ENCODE measurements around the gene PHF23.
A peak's percentile ranks its signal among the peaks of the same experiment; 100 is the strongest.

PHF23 gene

GRCh38 chr17:7266784-7267183 is 27.5 kb upstream of the PHF23 start:
- Histone ChIP-seq H3K36me3 (ENCODE audit: insufficient read depth, low read length) (no peaks in the 10 kb centered on the region), H3K9ac (ENCODE audit: low read depth, low read length) (no peak overlapping the region), H3K27me3 (ENCODE audit: insufficient read depth, low read length) (peaks cover 20% of the 10 kb centered on the region), H3K4me3 (ENCODE audit: low read length) (no peak overlapping the region), H3K4me1 (ENCODE audit: insufficient read depth, low read length) (peaks cover 5% of the 10 kb centered on the region; the same call in 1 of the 2 replicates), H3K27ac (ENCODE audit: low read depth, low read length) (no peak overlapping the region), H3K9me3 (ENCODE audit: insufficient read depth, low read depth, low read length) (no peaks in the 10 kb centered on the region)
- 25% methylated on average over 1 of the region's 1 CpG for WGBS

GRCh38 chr17:7263801-7264078 is 24.5 kb upstream of the PHF23 start:
- peak overlapping the region; percentile 52; the same call in 1 of the 2 replicates for H3K9ac ChIP-seq (ENCODE audit: low read depth, low read length)
- 52% methylated on average over 4 of the region's 4 CpGs for WGBS
- H3K27me3 ChIP-seq (ENCODE audit: insufficient read depth, low read length): peaks cover 35% of the 10 kb centered on the region
- no peaks in the 10 kb centered on the region for H3K9me3 ChIP-seq (ENCODE audit: insufficient read depth, low read depth, low read length)
- H3K4me1 ChIP-seq (ENCODE audit: insufficient read depth, low read length): peaks cover 11% of the 10 kb centered on the region
- H3K4me3 ChIP-seq (ENCODE audit: low read length): peak overlapping the region; percentile 94
- H3K36me3 ChIP-seq (ENCODE audit: insufficient read depth, low read length): peaks cover 15% of the 10 kb centered on the region
- H3K27ac ChIP-seq (ENCODE audit: low read depth, low read length): peak overlapping the region; percentile 63; the same call in 1 of the 2 replicates

DNA sequence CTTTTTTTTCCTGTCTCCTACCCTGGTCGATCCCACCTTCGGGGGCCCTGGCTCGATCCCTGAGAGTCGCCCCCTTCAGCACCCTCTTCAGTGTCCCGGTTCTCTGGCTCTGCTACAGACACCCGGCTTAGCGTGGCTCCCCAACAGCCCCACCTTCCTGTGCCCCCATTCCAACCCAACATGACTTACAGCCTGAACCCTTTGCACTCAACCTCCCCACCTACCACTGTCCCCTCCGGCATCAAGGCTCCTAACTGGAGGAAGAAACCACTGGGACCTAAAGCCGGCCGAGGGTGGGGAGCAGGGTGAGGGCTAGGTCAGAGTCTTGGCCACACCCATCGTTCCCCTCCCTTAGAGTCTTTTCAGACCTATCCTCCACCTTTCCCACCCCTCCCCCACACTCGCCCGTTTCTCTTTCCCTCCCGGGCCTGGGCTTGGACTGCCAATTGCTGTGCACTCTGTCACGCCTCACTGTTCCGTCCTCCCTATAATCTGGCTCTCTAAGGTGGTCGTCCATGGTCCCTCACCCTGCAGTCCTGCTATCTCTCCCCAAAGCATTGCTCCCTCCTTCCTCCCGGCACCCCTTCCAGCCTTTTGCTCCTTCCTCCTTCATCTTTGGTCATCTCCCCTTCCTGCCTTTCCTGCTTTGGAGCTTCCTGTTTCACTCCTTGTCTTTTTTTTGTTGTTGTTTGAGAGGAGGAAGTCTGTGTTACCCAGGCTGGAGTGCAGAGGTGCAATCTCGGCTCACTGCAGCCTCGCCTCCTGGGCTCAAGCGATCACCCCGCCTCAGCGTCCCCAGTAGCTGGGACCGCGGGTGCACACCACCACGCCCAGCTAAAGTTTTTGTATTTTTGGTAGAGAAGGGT is 23.9 kb upstream of the PHF23 start:
- Histone ChIP-seq H3K4me3 (ENCODE audit: low read length) (peak overlapping the region; percentile 94), H3K27ac (ENCODE audit: low read depth, low read length) (peak overlapping the region; percentile 93; the same call in 1 of the 2 replicates), H3K9ac (ENCODE audit: low read depth, low read length) (peak overlapping the region; percentile 59), H3K27me3 (ENCODE audit: insufficient read depth, low read length) (peaks cover 35% of the 10 kb centered on the region), H3K36me3 (ENCODE audit: insufficient read depth, low read length) (peaks cover 20% of the 10 kb centered on the region), H3K9me3 (ENCODE audit: insufficient read depth, low read depth, low read length) (no peaks in the 10 kb centered on the region), H3K4me1 (ENCODE audit: insufficient read depth, low read length) (peaks cover 11% of the 10 kb centered on the region)
- WGBS: 15% methylated on average over 25 of the region's 26 CpGs

DNA sequence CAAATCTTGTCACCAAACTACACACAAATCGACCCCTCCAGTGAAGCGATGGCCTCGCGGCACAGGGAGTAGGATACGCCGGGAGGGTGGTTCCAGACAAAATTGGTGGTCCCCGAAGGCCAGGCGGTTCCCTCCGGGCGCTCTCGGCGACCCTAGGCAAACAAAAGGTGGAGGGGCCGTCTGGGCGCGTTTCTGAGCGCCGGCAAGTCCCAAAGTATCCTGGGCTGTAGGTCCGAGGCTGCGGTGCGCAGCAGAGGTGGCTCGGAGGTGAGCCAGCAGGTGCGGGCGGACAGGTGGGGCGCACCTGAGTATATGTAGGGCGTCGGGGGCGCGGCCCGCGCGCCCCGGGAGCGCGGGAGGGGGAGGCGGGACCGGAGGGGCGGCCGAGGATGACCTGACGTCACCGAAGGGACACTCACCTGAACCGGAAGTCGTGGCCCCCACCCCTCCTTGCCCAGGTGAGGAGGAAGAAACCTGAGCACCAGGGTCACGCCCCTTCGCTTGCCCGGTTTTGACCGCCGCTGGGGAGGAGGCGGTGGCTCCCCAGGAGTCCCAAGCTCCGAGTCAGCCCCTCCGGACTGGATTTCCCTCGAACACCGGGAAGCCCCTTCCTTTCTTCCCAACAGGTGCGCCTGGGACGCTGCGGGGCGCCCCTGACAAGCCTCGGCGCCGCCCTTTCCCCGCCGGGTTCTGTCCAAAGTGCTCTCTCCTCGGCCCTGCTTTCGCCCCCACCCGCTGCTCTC is 23.1 kb upstream of the PHF23 start, which contains the start of gene CLDN7:
TSS of gene CLDN7 (minus strand) at position 287 of the 743 bp plus-strand sequence. CDS start 435 bp downstream, outside the sequence.
- Histone ChIP-seq H3K27me3 (ENCODE audit: insufficient read depth, low read length) (peaks cover 35% of the 10 kb centered on the region), H3K27ac (ENCODE audit: low read depth, low read length) (peak within 1 kb of the TSS; percentile 93), H3K4me3 (ENCODE audit: low read length) (peak within 1 kb of the TSS; percentile 94), H3K9ac (ENCODE audit: low read depth, low read length) (peak within 1 kb of the TSS; percentile 83), H3K4me1 (ENCODE audit: insufficient read depth, low read length) (peaks cover 11% of the 10 kb centered on the region), H3K9me3 (ENCODE audit: insufficient read depth, low read depth, low read length) (no peaks in the 10 kb centered on the region), H3K36me3 (ENCODE audit: insufficient read depth, low read length) (peaks cover 28% of the 10 kb centered on the region)
- WGBS: 2% methylated on average over 64 of the region's 64 CpGs

- Histone ChIP-seq H3K4me1 (ENCODE audit: insufficient read depth, low read length) (peaks cover 11% of the 10 kb centered on the region), H3K9ac (ENCODE audit: low read depth, low read length) (peak overlapping the region; percentile 83), H3K4me3 (ENCODE audit: low read length) (peak overlapping the region; percentile 94), H3K36me3 (ENCODE audit: insufficient read depth, low read length) (peaks cover 36% of the 10 kb centered on the region), H3K27me3 (ENCODE audit: insufficient read depth, low read length) (peaks cover 35% of the 10 kb centered on the region), H3K27ac (ENCODE audit: low read depth, low read length) (peak overlapping the region; percentile 93), H3K9me3 (ENCODE audit: insufficient read depth, low read depth, low read length) (no peaks in the 10 kb centered on the region)
- 5% methylated on average over 71 of the region's 71 CpGs for WGBS
Observed at GRCh38 chr17:7261379-7262191, 22.3 kb upstream of the PHF23 start.

DNA sequence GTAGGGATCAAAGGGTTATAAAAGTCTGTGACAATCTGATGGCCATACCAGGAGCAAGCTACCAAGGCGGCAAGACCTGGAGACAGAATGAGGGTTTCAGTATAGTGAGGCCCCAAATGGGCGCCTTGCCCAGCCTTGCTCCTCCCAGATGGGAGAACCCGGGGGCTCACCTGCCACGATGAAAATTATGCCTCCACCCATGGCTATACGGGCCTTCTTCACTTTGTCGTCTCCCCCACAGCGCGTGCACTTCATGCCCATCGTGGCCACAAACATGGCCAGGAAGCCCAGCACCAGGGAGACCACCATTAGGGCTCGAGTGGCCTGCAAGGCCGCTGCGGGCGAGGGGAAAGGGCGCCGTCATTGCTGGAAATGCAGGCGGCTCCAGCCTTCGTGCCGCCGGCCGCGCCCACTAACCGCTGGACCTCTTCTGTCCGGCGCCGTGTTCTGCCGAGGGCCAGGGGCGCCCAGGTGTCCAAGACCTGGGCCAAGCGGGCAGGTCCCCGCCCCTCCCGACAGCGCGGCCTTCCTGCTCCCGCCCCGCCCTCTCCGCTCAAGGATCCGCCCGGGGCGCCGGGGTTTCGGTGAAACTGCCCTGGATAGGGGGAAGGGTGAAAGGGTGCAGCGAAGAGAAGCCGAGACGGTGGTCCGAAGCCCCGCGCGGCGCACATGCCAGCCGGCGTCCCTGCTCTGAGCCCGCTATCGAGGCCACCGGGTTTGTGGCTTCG is 21.6 kb upstream of the PHF23 start:
- Histone ChIP-seq H3K9me3 (ENCODE audit: insufficient read depth, low read depth, low read length) (no peaks in the 10 kb centered on the region), H3K9ac (ENCODE audit: low read depth, low read length) (peak overlapping the region; percentile 83), H3K4me3 (ENCODE audit: low read length) (peak overlapping the region; percentile 94), H3K27me3 (ENCODE audit: insufficient read depth, low read length) (peaks cover 35% of the 10 kb centered on the region), H3K27ac (ENCODE audit: low read depth, low read length) (peak overlapping the region; percentile 93), H3K36me3 (ENCODE audit: insufficient read depth, low read length) (peaks cover 41% of the 10 kb centered on the region), H3K4me1 (ENCODE audit: insufficient read depth, low read length) (peaks cover 9% of the 10 kb centered on the region)
- WGBS: 10% methylated on average over 54 of the region's 54 CpGs

- Histone ChIP-seq H3K36me3 (ENCODE audit: insufficient read depth, low read length) (peaks cover 44% of the 10 kb centered on the region), H3K27me3 (ENCODE audit: insufficient read depth, low read length) (peaks cover 35% of the 10 kb centered on the region), H3K9me3 (ENCODE audit: insufficient read depth, low read depth, low read length) (no peaks in the 10 kb centered on the region), H3K4me3 (ENCODE audit: low read length) (peak overlapping the region; percentile 94), H3K27ac (ENCODE audit: low read depth, low read length) (no peak overlapping the region; the same call in 1 of the 2 replicates), H3K9ac (ENCODE audit: low read depth, low read length) (0 out of 2 replicates have a peak overlapping the region, but pooled peaks have one; percentile 83), H3K4me1 (ENCODE audit: insufficient read depth, low read length) (peaks cover 9% of the 10 kb centered on the region)
- 92% methylated on average over 4 of the region's 4 CpGs for WGBS
Observed at GRCh38 chr17:7260151-7260550, 20.9 kb upstream of the PHF23 start.

DNA sequence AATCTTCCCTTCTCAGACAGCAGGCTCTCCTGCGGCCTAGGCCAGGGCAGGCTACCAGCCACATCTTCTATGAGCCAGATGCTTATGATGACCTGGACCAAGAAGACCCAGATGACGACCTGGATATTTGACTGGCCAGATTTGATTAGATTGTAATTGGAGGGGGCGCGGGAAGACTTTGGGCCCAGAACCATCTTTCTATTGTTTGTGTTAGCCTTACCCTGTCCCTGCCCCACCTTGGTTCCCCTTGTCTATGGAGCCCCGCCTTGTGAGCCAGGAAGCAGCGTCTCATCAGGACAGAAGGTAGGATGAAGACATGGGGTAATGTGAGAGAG is 20.3 kb upstream of the PHF23 start:
- Histone ChIP-seq H3K4me3 (ENCODE audit: low read length) (no peak overlapping the region; the same call in 1 of the 2 replicates), H3K4me1 (ENCODE audit: insufficient read depth, low read length) (peaks cover 9% of the 10 kb centered on the region), H3K36me3 (ENCODE audit: insufficient read depth, low read length) (peaks cover 51% of the 10 kb centered on the region), H3K27me3 (ENCODE audit: insufficient read depth, low read length) (peaks cover 35% of the 10 kb centered on the region), H3K9me3 (ENCODE audit: insufficient read depth, low read depth, low read length) (no peaks in the 10 kb centered on the region), H3K9ac (ENCODE audit: low read depth, low read length) (no peak overlapping the region), H3K27ac (ENCODE audit: low read depth, low read length) (no peak overlapping the region)
- 94% methylated on average over 5 of the region's 6 CpGs for WGBS

DNA sequence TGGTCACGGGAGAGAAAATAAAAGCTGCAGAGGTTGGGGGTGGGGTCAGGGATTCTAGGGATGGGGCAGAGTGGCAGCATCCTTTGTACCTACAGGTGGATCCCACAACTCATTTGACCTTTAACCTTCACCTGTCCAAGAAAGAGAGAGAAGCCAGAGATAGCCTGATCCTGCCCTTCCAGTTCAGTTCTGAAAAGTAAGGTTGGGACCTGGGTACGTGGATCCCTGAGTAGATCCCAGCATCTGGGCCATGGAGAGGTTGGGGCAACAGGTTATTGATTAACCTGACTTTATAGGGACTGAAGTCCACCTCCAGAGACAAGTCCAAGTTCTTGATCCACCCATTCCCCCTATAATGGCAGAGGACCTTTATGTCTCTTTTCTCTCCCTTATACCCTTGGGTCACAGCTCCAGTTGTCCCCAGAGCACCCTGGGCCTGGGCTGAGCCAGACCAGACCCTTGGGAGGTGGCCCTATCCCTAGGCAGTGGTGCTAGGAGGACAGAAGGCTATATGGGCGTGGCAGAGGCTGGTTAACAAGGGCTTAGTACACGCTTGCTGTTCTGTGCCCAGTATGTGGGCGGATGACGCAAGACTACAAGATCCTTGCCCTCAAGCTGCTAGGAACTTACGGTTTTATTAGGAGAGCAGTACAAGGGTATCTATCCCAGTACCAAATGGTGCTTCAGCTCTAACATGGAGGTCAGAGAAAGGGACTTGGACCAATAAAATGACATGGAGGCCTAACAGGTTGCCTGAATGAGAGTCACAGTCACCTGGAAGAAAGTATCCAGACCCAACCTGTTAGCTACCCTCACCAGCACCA is 19.7 kb upstream of the PHF23 start:
- WGBS: 96% methylated on average over 7 of the region's 7 CpGs
- H3K4me3 ChIP-seq (ENCODE audit: low read length): no peak overlapping the region
- H3K27me3 ChIP-seq (ENCODE audit: insufficient read depth, low read length): peaks cover 35% of the 10 kb centered on the region
- H3K9me3 ChIP-seq (ENCODE audit: insufficient read depth, low read depth, low read length): no peaks in the 10 kb centered on the region
- H3K27ac ChIP-seq (ENCODE audit: low read depth, low read length): no peak overlapping the region
- no peak overlapping the region; the same call in 1 of the 2 replicates for H3K9ac ChIP-seq (ENCODE audit: low read depth, low read length)
- H3K36me3 ChIP-seq (ENCODE audit: insufficient read depth, low read length): peaks cover 57% of the 10 kb centered on the region
- H3K4me1 ChIP-seq (ENCODE audit: insufficient read depth, low read length): peaks cover 7% of the 10 kb centered on the region

All from HUES64 (cell line).